NCI-H524 treated with DMSO at 0.1 percent for 48 hours (cell line): Measurements from ENCODE around the gene HS3ST6.
A peak's percentile ranks its signal among the peaks of the same experiment; 100 is the strongest.
"Not testable (repeated sequence)": the region's sequence is repeated elsewhere in the genome, so short reads cannot be mapped to it uniquely, and the experiment has no call there.

ENCODE experiments used
- DNase-seq: peaks from one replicate; lab custom pipeline; 2025; lab: John Stamatoyannopoulos, UW

The HS3ST6 gene

GRCh38 chr16:1946495-1947368, 28.5 kb upstream of the HS3ST6 start:
- DNase-seq, result no peak

GRCh38 chr16:1945559-1946391, 27.6 kb upstream of the HS3ST6 start:
- no peak for DNase-seq

GRCh38 chr16:1944612-1945199, 26.5 kb upstream of the HS3ST6 start:
- DNase-seq, result no peak

- peak; percentile 85 for DNase-seq
These were observed 24.9 kb upstream of the HS3ST6 start, which contains the start of gene MSRB1 for GRCh38 chr16:1942810-1943726. TSS of gene MSRB1 (minus strand) at chr16:1943199. CDS start at chr16:1943156, 43 bp downstream.

GRCh38 chr16:1942047-1942809, 24.0 kb upstream of the HS3ST6 start:
- DNase-seq, result no peak

- no peak for DNase-seq
These were observed 23.2 kb upstream of the HS3ST6 start for GRCh38 chr16:1941162-1942046.

GRCh38 chr16:1940273-1941161, 22.3 kb upstream of the HS3ST6 start:
- DNase-seq, result no peak

- not testable (repeated sequence) for DNase-seq
These were observed 21.6 kb upstream of the HS3ST6 start for GRCh38 chr16:1939833-1940232.

GRCh38 chr16:1938910-1939309, 20.7 kb upstream of the HS3ST6 start:
- DNase-seq, result no peak

GRCh38 chr16:1938316-1938715, 20.1 kb upstream of the HS3ST6 start:
- DNase-seq, result no peak

GRCh38 chr16:1936945-1937479, 18.8 kb upstream of the HS3ST6 start:
- DNase-seq, result no peak

GRCh38 chr16:1933097-1933661, 15.0 kb upstream of the HS3ST6 start:
- no peak for DNase-seq

GRCh38 chr16:1932050-1933028, 14.1 kb upstream of the HS3ST6 start:
- no peak for DNase-seq

- no peak for DNase-seq
These were observed 12.1 kb upstream of the HS3ST6 start for GRCh38 chr16:1930338-1930720.

- no peak for DNase-seq
These were observed 11.5 kb upstream of the HS3ST6 start for GRCh38 chr16:1929578-1930337.

- DNase-seq, result no peak
These were observed 10.9 kb upstream of the HS3ST6 start for GRCh38 chr16:1929105-1929504.
